ENCODE results near the gene BTAF1.

DNA sequence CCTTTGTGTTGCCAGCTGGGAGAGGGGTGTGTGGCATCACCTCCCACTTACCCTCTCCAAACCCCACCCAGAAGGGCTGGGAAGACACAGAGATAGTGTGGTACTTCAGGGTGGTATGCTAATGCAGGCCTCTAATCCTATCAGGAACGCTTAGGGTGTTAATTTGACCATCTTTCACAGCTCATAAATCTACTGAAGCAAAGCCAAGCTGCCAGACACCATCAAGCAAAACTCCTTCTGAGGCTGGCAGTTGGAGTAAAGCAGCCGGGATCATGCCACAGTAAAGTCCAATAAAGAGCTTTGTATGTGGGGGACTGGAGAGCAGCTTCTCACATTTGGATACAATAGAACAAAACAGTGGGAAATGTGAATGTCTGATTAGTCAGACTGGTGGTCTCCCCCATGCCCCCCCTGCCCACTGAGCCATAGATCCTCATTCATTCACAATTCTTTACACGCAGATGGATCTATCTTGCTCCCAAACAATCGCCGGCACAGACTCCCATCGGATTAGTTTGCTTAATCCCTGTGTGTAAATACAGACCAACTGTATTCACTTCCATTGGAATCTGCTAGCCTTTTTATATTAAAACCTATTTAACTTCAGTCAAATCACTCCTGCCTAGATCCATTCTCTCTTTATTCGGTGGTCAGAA lies 43.9 kb upstream of the BTAF1 start:
- TF ChIP-seq, protein P1, sequence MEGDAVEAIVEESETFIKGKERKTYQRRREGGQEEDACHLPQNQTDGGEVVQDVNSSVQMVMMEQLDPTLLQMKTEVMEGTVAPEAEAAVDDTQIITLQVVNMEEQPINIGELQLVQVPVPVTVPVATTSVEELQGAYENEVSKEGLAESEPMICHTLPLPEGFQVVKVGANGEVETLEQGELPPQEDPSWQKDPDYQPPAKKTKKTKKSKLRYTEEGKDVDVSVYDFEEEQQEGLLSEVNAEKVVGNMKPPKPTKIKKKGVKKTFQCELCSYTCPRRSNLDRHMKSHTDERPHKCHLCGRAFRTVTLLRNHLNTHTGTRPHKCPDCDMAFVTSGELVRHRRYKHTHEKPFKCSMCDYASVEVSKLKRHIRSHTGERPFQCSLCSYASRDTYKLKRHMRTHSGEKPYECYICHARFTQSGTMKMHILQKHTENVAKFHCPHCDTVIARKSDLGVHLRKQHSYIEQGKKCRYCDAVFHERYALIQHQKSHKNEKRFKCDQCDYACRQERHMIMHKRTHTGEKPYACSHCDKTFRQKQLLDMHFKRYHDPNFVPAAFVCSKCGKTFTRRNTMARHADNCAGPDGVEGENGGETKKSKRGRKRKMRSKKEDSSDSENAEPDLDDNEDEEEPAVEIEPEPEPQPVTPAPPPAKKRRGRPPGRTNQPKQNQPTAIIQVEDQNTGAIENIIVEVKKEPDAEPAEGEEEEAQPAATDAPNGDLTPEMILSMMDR (IDR thresholded peaks at IDR 0.05): no peak
- TF ChIP-seq POLR2A (IDR thresholded peaks at IDR 0.05): no peak
- TF ChIP-seq POLR2AphosphoS5 (IDR thresholded peaks at IDR 0.05): no peak
